GM19099 (cell line): Measurements from ENCODE around the gene OFD1.

ENCODE experiments used
- POLR2A ChIP-seq: IDR thresholded peaks from 3 replicates; pipeline ENCODE4 v1.6.1; 2011; ENCODE audit warnings: low read depth; ENCODE audit not compliant: insufficient read length; ENCODE audit errors: extremely low read depth

Gene OFD1

DNA sequence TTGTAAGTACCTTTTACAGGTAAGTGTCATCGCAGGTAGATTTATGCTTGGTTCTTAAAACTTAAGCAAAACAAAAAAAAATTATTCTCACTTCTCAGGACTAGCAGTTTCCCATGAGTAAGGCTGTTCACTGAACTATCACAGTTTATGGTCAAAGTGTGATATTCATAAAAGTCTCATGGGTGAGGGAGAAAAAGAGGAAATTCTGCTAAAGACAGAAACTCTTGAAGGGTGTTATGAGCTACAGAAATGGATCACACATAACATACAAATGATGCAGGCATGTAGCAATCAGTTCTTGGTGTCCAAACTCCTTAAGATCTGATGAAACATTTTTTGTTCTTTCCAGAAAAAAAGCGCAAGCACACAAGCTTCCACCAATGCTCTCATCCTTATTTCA is 37.1 kb upstream of the OFD1 start:
- no peak for TF ChIP-seq POLR2A

GRCh38 chrX:13697976-13698375 is 36.6 kb upstream of the OFD1 start:
- TF ChIP-seq POLR2A: no peak

GRCh38 chrX:13698432-13698831 is 36.1 kb upstream of the OFD1 start:
- no peak for TF ChIP-seq POLR2A

GRCh38 chrX:13699183-13699826 is 35.2 kb upstream of the OFD1 start:
- TF ChIP-seq POLR2A: no peak

DNA sequence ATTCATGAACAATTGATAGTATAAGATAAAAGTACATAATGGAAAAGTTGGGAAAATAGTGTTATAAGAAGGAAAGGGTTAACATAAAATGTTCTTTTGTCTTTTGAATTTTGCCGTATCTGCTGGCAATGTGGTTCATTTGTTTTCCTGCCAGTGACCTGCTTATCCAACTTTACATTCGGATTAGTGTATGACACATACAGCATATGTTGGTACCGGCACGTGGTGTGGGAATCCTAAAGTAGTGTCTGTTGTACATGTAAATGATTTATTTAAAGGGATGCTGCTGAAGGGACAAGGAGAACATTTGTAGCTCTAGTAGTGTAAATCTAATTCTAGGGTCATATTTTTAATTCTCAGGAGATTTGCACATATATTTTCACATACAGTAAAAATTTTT is 34.2 kb upstream of the OFD1 start:
- no peak for TF ChIP-seq POLR2A

DNA sequence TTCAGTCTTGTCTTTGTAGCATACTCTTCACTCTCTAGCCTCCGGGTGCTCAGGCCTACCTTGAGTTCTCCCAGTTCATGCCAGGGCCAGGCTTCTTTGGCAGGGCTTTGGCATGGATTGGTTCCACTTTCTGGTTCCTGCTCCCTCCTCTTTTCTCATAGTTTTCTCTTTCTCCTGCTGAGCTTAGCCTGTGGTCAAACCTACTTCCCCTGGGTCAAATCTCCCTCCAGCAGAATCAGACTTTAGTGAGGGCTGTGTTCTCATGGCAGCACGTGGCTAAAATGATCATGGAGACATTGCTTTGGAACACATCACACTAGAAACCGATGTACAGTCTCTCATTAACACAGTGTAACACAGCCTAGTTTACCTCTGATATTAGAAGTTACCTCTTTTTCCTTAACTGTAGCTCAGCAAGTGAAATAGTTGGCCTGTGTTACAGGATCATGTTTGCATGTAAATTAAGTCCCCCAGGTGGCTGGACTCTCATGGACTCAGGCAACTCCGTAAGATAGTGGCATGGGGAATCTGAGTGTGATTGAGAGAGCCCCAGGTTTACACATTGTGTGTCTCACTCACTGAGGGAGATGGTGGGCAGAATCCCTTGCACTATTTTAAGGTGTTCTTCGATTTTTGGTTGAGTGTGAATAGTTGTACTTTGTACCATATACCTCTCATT is 32.3 kb upstream of the OFD1 start:
- no peak for TF ChIP-seq POLR2A

DNA sequence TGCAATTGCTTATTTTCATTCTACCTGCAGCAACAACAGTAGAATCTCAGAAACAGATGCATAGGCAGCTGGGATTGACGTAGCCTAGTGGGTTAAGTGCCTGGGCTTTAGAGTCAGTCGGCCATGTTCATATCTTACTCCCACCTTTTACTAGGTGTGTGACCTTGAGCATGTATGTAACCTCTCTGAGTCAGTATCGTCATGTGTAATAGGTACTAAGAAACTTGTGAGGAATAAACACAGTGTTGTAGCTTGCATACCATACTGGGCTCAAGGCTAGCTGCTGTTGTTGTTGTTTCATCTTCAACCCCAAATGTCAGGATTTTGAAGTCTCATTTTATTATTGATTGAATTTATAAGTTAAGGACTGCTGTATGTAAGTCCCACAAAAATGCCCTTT is 31.4 kb upstream of the OFD1 start:
- TF ChIP-seq POLR2A: no peak

GRCh38 chrX:13703589-13703988 is 31.0 kb upstream of the OFD1 start:
- TF ChIP-seq POLR2A: no peak

DNA sequence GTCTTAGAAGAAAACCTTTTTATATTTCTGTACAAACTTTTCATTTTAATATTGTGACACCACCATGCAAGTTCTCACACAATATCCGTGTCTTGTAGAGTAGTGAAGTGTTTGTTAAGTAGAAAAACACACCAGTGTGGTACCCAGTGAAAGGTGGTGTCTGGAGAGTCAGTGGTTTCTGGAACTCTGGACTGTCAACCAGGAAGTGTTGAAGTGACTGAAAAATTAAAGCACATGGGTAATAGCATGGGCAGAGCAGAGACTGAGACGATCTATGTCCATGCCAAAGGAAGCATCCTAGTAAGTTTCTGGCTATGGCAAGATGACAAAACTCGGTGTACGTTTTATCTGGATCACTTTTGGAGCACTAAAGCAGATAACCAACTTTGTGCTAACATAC is 23.4 kb upstream of the OFD1 start:
- no peak for TF ChIP-seq POLR2A

DNA sequence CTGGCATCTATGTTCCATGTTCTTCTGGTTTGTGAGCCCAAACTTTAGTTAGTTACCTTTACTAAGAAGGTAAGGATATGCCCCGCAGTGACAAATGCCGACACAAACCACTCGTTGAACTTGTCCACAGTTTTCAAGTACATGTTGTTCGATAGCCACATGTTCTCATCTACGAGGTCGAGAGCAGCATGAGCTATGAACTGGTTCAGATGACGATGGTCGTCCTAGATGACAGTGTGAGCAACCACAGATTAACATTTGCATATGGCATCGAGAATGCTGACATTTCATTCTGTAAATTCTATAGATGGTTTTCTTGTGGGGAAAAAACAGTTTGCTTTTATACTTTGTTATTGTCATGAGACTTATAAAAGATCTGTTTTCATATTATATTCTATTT is 18.1 kb upstream of the OFD1 start:
- no peak for TF ChIP-seq POLR2A

GRCh38 chrX:13716905-13717304 is 17.6 kb upstream of the OFD1 start:
- no peak for TF ChIP-seq POLR2A

DNA sequence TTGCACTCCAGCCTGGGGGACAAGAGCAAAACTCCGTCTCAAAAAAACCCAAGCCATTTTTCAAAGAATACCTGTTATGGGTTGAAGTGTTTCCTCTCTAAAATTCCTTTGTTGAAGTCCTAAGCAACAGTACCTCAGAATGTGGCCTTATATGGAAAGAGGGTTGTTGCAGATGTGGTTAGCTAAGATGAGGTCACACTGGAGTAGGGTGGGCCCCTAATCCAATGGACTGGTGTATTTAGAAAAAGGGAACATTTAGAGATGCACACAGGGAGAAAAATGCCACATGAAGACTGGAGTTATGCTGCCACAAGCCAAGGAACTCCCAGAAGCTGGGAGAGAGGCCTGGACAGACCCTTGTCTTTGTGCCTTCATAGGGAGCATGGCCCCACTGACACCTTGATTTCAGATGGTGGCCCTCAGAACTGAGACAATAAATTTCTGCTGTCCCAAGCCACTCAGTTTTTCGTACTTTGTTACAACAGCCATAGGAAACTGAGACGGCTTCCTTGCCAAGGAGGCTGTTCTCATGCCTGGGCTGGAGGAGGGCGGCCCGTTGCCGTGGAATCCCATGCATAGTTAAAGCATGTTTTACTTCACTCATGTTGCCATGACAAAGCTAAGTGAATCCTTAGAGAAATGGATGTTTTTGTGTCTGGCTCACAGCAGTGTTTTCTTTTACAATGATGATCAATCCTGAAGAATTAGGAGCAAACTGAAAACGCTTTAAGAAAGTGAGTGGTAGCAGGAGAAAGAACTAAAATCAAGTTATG is 16.7 kb upstream of the OFD1 start:
- no peak for TF ChIP-seq POLR2A

- no peak for TF ChIP-seq POLR2A
Observed at GRCh38 chrX:13719192-13719856, 15.2 kb upstream of the OFD1 start.

DNA sequence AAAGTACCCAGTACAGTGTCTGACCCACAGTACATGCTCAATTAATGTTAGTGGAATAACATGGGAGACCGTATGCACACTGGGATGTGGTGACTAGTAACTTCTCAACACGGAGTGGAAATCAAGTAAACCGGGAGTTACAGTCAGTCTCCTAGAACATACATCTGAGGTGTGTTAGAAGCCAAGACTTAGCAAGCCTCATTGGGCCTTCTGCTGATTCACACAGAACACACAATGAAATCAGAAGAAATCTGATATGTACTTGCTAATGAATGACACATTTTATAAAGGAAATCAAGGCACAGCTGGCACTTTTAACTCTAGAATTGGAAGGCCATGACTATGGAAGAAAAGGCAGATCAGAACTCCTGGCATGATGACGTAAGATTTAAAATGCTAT is 13.2 kb upstream of the OFD1 start:
- no peak for TF ChIP-seq POLR2A

- TF ChIP-seq POLR2A: no peak
Observed at GRCh38 chrX:13721819-13722519, 12.6 kb upstream of the OFD1 start.
